Thoracic aorta (tissue), 2 donors: Measurements from ENCODE around the gene GNG7. TPM values are rescaled to one million over a fixed set of nuclear protein-coding genes. Genes with fewer than 3 reads are reported as not detected.
"Not testable (repeated sequence)": the region's sequence is repeated elsewhere in the genome, so short reads cannot be mapped to it uniquely, and the experiment has no call there.

Experiments used
- ATAC-seq: fragments of 150-250 bp; one replicate; pipeline ENCODE4 v1.8.0; 2017; ENCODE audit warnings: low read depth; ENCODE audit not compliant: insufficient number of reproducible peaks, low FRiP score
- DNase-seq: peaks from one replicate; pipeline ENCODE4 v3.0.0-alpha.2; 2020; ENCODE audit warnings: low spot score
- H3K27ac ChIP-seq, 2 donors: fragments of 200-600 bp; sonication (generic); 1 replicate in 1 of 2; 2 replicates in 1 of 2; pipeline ENCODE4 v1.5.1; 2016; ENCODE audit warnings: mild to moderate bottlenecking in 2 of 2, moderate library complexity in 2 of 2
- H3K27me3 ChIP-seq: fragments of 200-600 bp; sonication (generic); replicated peaks from 2 replicates; pipeline ENCODE4 v1.6.0; 2016; ENCODE audit warnings: mild to moderate bottlenecking; ENCODE audit not compliant: insufficient read depth
- H3K36me3 ChIP-seq: fragments of 200-600 bp; sonication (generic); one replicate; pipeline ENCODE4 v1.5.1; 2016
- H3K4me1 ChIP-seq, 2 donors: fragments of 200-600 bp; sonication (generic); 1 replicate in 1 of 2; 2 replicates in 1 of 2; pipeline versions ENCODE4 v1.5.1 to v1.6.0; 2016; ENCODE audit warnings: low read depth in 2 of 2, mild to moderate bottlenecking in 1 of 2; ENCODE audit not compliant: control insufficient read depth in 1 of 2
- H3K4me3 ChIP-seq: fragments of 200-600 bp; sonication (generic); 2 replicates; pipeline ENCODE4 v1.5.1; 2016; ENCODE audit warnings: mild to moderate bottlenecking
- H3K9me3 ChIP-seq: fragments of 200-600 bp; sonication (generic); 2 replicates; pipeline ENCODE4 v1.5.1; 2016
- CTCF ChIP-seq: fragments of 200-600 bp; sonication (generic); IDR thresholded peaks from one replicate; pipeline ENCODE4 v1.5.1; 2019; ENCODE audit warnings: antibody characterized with exemption
- total RNA-seq, 2 donors: library from RNA; depleted of rRNA; stranded (reverse); fragments of >200 nt; gene quantifications; one replicate each; pipeline versions ENCODE4 v1.1.0 to v1.2.3, GENCODE V29; 2016

GNG7 gene
- total RNA-seq, 2 donors from 2014 or later, result 2.3 to 3.2 TPM

- Histone ChIP-seq H3K27me3 (no peaks in the 10 kb centered on the region), H3K4me3 (peak overlapping the region; percentile 73), H3K9me3 (no peaks in the 10 kb centered on the region), H3K4me1 (peaks cover 5 to 25% of the 10 kb centered on the region in 2 donors), H3K36me3 (no peaks in the 10 kb centered on the region), H3K27ac (peak overlapping the region; percentile 80 to 84)
- ATAC-seq, result peak; percentile 81
- peak; percentile 66 for DNase-seq
- no peak for TF ChIP-seq CTCF
Measured at GRCh38 chr19:2495130-2495641, 207.3 kb downstream of the GNG7 start.

- Histone ChIP-seq H3K27ac (peak overlapping the region; percentile 80 to 84), H3K4me1 (peaks cover 5 to 31% of the 10 kb centered on the region in 2 donors), H3K9me3 (no peaks in the 10 kb centered on the region)
Measured at GRCh38 chr19:2494447-2495129, 207.9 kb downstream of the GNG7 start.

GRCh38 chr19:2494084-2494446 lies 208.4 kb downstream of the GNG7 start:
- no peak for ATAC-seq
- TF ChIP-seq CTCF, result no peak
- peaks cover 5 to 35% of the 10 kb centered on the region in 2 donors for H3K4me1 ChIP-seq
- peak overlapping the region; percentile 73 for H3K4me3 ChIP-seq
- no peaks in the 10 kb centered on the region for H3K36me3 ChIP-seq
- no peak for DNase-seq
- H3K27me3 ChIP-seq, result no peaks in the 10 kb centered on the region
- H3K27ac ChIP-seq, result no peak overlapping the region
- H3K9me3 ChIP-seq, result no peaks in the 10 kb centered on the region

More at GRCh38 chr19:2494447-2495129, 207.9 kb downstream of the GNG7 start:
- Histone ChIP-seq H3K36me3 (no peaks in the 10 kb centered on the region), H3K4me3 (peak overlapping the region; percentile 73), H3K27me3 (no peaks in the 10 kb centered on the region)
- ATAC-seq (peak; percentile 74), DNase-seq (peak; percentile 68)
- no peak for TF ChIP-seq CTCF

- not testable (repeated sequence) for ATAC-seq, DNase-seq, H3K36me3 ChIP-seq, H3K27me3 ChIP-seq, H3K27ac ChIP-seq, H3K9me3 ChIP-seq, H3K4me3 ChIP-seq
- peaks cover 5 to 41% of the 10 kb centered on the region in 2 donors for H3K4me1 ChIP-seq
Measured at GRCh38 chr19:2493448-2493847, 209.0 kb downstream of the GNG7 start.

GRCh38 chr19:2492870-2493269 lies 209.6 kb downstream of the GNG7 start:
- Histone ChIP-seq H3K4me3 (no peak overlapping the region), H3K36me3 (no peaks in the 10 kb centered on the region), H3K9me3 (no peaks in the 10 kb centered on the region), H3K4me1 (peaks cover 11 to 47% of the 10 kb centered on the region in 2 donors), H3K27me3 (no peaks in the 10 kb centered on the region), H3K27ac (no peak overlapping the region)
- no peak for TF ChIP-seq CTCF
- no peak for ATAC-seq
- DNase-seq, result no peak
